Right lobe of liver (tissue), 6 donors: ENCODE data around the gene LGR5. TPM values are rescaled to one million over a fixed set of nuclear protein-coding genes. Genes with fewer than 3 reads are reported as not detected.

Experiments used
- ATAC-seq, 4 donors: fragments of 200-7000 bp; cut with Tn5 transposase; one replicate each; pipeline ENCODE4 v1.9.1; 2020; ENCODE audit warnings: mild to moderate bottlenecking in 4 of 4, moderate library complexity in 4 of 4
- DNase-seq, 3 donors: peaks; one replicate each; pipeline ENCODE4 v3.0.0-alpha.2; 2020
- H3K27ac ChIP-seq, 3 donors: fragments of 200-600 bp; one replicate each; pipeline ENCODE4 v1.8.0; 2022
- H3K27me3 ChIP-seq, 2 donors: fragments of 200-600 bp; one replicate each; pipeline ENCODE4 v1.8.0; 2022
- H3K36me3 ChIP-seq, 4 donors: fragments of 200-600 bp; sonication (generic) in 1 of 4; one replicate each; pipeline versions ENCODE4 v1.5.1 to v1.8.0; 2017 to 2022; ENCODE audit warnings: control low read depth in 1 of 4
- H3K4me1 ChIP-seq, 4 donors: fragments of 200-600 bp; sonication (generic) in 1 of 4; one replicate each; pipeline versions ENCODE4 v1.5.1 to v1.8.0; 2017 to 2022; ENCODE audit warnings: control low read depth in 1 of 4
- H3K4me3 ChIP-seq, 3 donors: fragments of 200-600 bp; one replicate each; pipeline ENCODE4 v1.8.0; 2022
- H3K9me3 ChIP-seq, 4 donors: fragments of 200-600 bp; sonication (generic) in 1 of 4; one replicate each; pipeline versions ENCODE4 v1.5.1 to v1.8.0; 2017 to 2022; ENCODE audit warnings: control low read depth in 1 of 4
- POLR2A ChIP-seq: fragments of 450-650 bp; IDR thresholded peaks from one replicate; pipeline ENCODE4 v1.6.1; 2017; ENCODE audit warnings: antibody characterized with exemption, mild to moderate bottlenecking
- WGBS: methylation state at CpG from one replicate; pipeline ENCODE4 v1.1.6; 2018; ENCODE audit warnings: low coverage, low lambda C conversion rate; ENCODE audit not compliant: insufficient coverage; ENCODE audit errors: missing lambda C conversion rate; 5-methylcytosine and 5-hydroxymethylcytosine counted together
- intact Hi-C, 2 donors: fragments of 100-400 bp; cut with DNase I; formaldehyde crosslinking; loops; one replicate each; pipeline versions ENCODE4 v1.11.2 to v1.14.1; 2022
- total RNA-seq, 6 experiments: library from RNA; depleted of rRNA in 2 of 6; stranded (reverse); fragments of >200 nt in 2 of 6; fragmentation: NEBNext Ultra II Directional in 3 of 6; extraction: Animal tissue kit (Norgen Biotek cat#: 25700) in 3 of 6; gene quantifications; one replicate each; pipeline versions ENCODE4 v1.1.0 to v1.2.4, GENCODE V29; 2016 to 2023
- TF ChIP-seq, protein P1 (sequence below), 4 donors: fragments of 200-600 bp in 3 of 4; fragments of 450-650 bp in 1 of 4; IDR thresholded peaks; one replicate each; pipeline versions ENCODE4 v1.5.1 to v1.8.0; 2016 to 2022; ENCODE audit warnings: antibody characterized with exemption in 4 of 4, mild to moderate bottlenecking in 2 of 4
- donor health status: DM: no; HTN: yes; CAD: no.
- donor health status: DM: no; HTN: no; CAD: no.
- donor health status: DM: no; HTN: no; CAD: no.
- donor health status: DM: no; HTN: yes; CAD: no.
- donor health status: DM: no; HTN: yes; CAD: no.

LGR5 gene
- total RNA-seq, 6 experiments from 2014 or later, result 0.11 to 0.31 (median 0.17) TPM

DNA sequence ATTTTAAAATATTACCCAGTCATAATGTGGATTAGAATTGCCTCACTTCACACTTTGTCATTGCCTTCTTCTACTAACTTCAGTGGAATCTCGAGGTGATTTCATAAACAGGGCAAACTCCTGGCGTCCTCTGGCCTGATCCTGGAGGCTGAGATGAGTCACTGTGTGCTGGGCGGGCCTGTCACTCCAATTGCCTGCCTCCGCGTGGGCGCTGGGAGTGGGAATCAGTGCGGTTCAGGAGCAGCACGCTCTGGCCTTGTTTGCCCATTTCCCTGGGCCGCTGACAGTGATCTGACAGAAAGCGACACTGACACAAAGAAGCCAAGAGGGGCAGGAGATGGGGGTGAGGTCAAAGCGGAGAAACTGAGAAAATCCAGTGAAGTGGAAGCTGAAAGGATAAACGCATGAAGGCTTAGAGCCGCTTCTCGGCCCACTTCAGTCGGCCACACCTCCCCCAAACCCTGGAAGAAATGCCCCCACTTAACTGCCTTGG lies 29.7 kb downstream of the LGR5 start:
- H3K27ac ChIP-seq, result no peak overlapping the region

GRCh38 chr12:71472441-71472911 lies 32.9 kb downstream of the LGR5 start:
- Histone ChIP-seq H3K27ac (no peak overlapping the region), H3K4me1 (no peaks in the 10 kb centered on the region), H3K27me3 (no peaks in the 10 kb centered on the region), H3K4me3 (no peak overlapping the region), H3K9me3 (no peaks in the 10 kb centered on the region), H3K36me3 (no peaks in the 10 kb centered on the region)
- WGBS, result 68% methylated on average over 2 of the region's 2 CpGs
- ATAC-seq (no peak), DNase-seq (no peak)
- TF ChIP-seq, protein P1, sequence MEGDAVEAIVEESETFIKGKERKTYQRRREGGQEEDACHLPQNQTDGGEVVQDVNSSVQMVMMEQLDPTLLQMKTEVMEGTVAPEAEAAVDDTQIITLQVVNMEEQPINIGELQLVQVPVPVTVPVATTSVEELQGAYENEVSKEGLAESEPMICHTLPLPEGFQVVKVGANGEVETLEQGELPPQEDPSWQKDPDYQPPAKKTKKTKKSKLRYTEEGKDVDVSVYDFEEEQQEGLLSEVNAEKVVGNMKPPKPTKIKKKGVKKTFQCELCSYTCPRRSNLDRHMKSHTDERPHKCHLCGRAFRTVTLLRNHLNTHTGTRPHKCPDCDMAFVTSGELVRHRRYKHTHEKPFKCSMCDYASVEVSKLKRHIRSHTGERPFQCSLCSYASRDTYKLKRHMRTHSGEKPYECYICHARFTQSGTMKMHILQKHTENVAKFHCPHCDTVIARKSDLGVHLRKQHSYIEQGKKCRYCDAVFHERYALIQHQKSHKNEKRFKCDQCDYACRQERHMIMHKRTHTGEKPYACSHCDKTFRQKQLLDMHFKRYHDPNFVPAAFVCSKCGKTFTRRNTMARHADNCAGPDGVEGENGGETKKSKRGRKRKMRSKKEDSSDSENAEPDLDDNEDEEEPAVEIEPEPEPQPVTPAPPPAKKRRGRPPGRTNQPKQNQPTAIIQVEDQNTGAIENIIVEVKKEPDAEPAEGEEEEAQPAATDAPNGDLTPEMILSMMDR (IDR thresholded peaks at IDR 0.05), result no peak
- TF ChIP-seq POLR2A, result no peak
- intact Hi-C loops, result no loop called here

More for the DNA sequence above, 29.7 kb downstream of the LGR5 start:
- Histone ChIP-seq H3K4me3 (no peak overlapping the region), H3K4me1 (no peaks in the 10 kb centered on the region), H3K27me3 (no peaks in the 10 kb centered on the region), H3K9me3 (no peaks in the 10 kb centered on the region), H3K36me3 (no peaks in the 10 kb centered on the region)
- no peak for DNase-seq
- WGBS, result 70% methylated on average over 14 of the region's 15 CpGs
- intact Hi-C loops, result no loop called here
- ATAC-seq, result no peak
- TF ChIP-seq, protein P1 (IDR thresholded peaks at IDR 0.05), result no peak
- TF ChIP-seq POLR2A, result no peak

DNA sequence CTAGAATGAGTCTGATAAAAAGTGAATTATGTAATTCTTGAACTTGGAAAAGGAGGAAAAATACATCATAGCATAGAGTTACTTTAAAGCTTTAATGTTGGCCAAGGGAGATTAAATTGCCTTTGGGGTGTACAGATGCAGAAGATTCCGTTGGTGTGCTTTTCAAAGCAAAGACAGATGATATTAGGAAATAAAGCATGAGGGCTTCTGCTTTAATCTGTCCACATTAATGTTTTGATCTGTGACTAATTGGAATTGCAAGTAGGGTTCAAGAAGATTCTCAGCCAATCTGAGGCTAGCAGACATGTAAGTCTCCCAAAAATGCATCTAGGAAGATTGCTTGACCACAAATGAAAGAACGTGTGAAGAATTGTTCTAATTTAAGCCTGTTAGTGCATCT lies 35.2 kb downstream of the LGR5 start:
- H3K4me1 ChIP-seq, result no peaks in the 10 kb centered on the region
- 79% methylated on average over 2 of the region's 2 CpGs for WGBS
- H3K27me3 ChIP-seq, result no peaks in the 10 kb centered on the region
- no peaks in the 10 kb centered on the region for H3K36me3 ChIP-seq
- ATAC-seq, result no peak
- intact Hi-C loops, result no loop called here
- H3K9me3 ChIP-seq, result no peaks in the 10 kb centered on the region
- no peak for DNase-seq
- H3K27ac ChIP-seq, result no peak overlapping the region
- no peak for TF ChIP-seq POLR2A
- TF ChIP-seq, protein P1 (IDR thresholded peaks at IDR 0.05), result no peak
- no peak overlapping the region for H3K4me3 ChIP-seq

DNA sequence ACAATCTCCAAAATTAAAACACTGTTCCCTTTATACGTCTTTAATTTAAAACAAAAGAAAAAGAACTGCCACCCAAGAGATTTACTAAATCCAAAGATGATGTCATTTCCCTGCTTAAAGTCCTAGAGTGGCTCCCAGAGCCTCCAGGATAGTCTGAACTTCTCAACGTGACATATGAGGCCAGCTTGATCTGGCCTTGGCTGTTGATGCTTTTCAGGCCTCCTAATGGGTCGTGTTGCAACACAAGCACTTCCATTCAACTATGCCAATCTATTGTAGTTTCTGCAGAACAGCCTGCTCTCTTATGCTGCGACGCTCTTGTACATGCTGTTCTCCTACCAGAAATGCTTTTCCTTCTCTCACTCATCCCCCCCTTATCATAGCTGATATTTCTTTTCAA lies 35.7 kb downstream of the LGR5 start:
- Histone ChIP-seq H3K4me1 (no peaks in the 10 kb centered on the region), H3K9me3 (no peaks in the 10 kb centered on the region), H3K27me3 (no peaks in the 10 kb centered on the region), H3K36me3 (no peaks in the 10 kb centered on the region), H3K27ac (no peak overlapping the region), H3K4me3 (no peak overlapping the region)
- TF ChIP-seq, protein P1 (IDR thresholded peaks at IDR 0.05), result no peak
- TF ChIP-seq POLR2A, result no peak
- WGBS, result 72% methylated on average over 5 of the region's 5 CpGs
- DNase-seq (no peak), ATAC-seq (no peak)
- intact Hi-C loops, result no loop called here

DNA sequence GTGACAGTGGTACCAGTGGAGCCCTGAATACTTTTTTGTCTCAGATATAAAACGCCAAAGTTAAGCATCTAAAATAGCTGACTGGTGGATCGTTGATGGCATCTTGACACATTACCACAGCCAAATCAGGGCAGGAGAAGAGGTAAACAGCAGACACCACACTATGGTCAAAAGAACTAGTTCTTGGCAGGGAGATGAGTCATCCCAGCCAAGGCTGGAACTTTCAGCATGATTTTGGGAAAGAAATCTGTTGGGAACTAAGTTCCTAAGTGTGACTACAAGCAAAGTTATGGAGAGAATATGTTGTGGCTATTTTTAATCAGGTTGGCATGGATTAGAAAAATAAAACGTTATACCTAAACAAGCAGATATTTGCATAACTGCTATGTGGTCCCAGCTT lies 36.9 kb downstream of the LGR5 start:
- intact Hi-C loops, result no loop called here
- H3K4me1 ChIP-seq, result no peaks in the 10 kb centered on the region
- H3K36me3 ChIP-seq, result no peaks in the 10 kb centered on the region
- TF ChIP-seq, protein P1 (IDR thresholded peaks at IDR 0.05), result no peak
- TF ChIP-seq POLR2A, result no peak
- H3K4me3 ChIP-seq, result no peak overlapping the region
- no peak for DNase-seq
- H3K27ac ChIP-seq, result no peak overlapping the region
- H3K9me3 ChIP-seq, result no peaks in the 10 kb centered on the region
- 32% methylated on average over 3 of the region's 3 CpGs for WGBS
- ATAC-seq, result peak in 1 of 4 donors; percentile 69
- H3K27me3 ChIP-seq, result no peaks in the 10 kb centered on the region
